Measurements from ENCODE around the gene VPS29. TPM values are rescaled to one million over a fixed set of nuclear protein-coding genes. Genes with fewer than 3 reads are reported as not detected.

VPS29 gene
- total and polyA plus RNA-seq, 2 donors (not counting 1 experiment from before 2014, with no cell fraction given), result 115 to 118 TPM

DNA sequence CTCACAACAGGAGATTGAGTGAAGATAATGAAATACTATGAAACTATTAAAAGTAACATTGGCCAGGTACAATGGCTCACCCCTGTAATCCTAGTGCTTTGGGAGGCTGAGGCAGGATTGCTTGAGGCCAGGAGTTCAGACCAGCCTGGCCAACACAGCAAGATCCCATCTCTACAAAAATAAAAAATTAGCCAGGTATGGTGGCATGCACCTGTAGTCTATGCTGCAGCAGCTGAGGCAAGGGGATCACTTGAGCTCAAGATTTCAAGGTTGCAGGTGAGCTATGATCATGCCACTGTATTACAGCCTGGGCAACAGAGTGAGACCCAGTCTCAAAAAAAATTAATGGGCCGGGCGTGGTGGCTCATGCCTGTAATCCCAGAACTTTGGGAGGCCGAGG, 15.1 kb upstream of the VPS29 start:
- Histone ChIP-seq H4K20me1 (ENCODE audit: control insufficient read depth, insufficient read depth, low read length, poor library complexity, severe bottlenecking) (no peaks in the 10 kb centered on the region), H3K36me3 (replicated peaks in 1 of 2; ENCODE audit: control extremely low read depth in 1 of 2, control insufficient read depth in 1 of 2, extremely low read depth in 1 of 2, insufficient read depth in 2 of 2, low read length in 1 of 2) (no peaks in the 10 kb centered on the region), H3K4me1 (ENCODE audit: control insufficient read depth in 2 of 2, insufficient read depth in 2 of 2, low read length in 2 of 2) (no peaks in the 10 kb centered on the region), H3K4me2 (replicated peaks; ENCODE audit: low read depth, low read length, poor library complexity, severe bottlenecking) (no peak overlapping the region), H3K27ac (ENCODE audit: low read length in 2 of 2) (no peak overlapping the region), H2AFZ (ENCODE audit: insufficient read depth, low read depth, low read length, poor library complexity, severe bottlenecking) (no peak overlapping the region), H3K27me3 (replicated peaks in 1 of 4; ENCODE audit: control extremely low read depth in 1 of 4, control insufficient read depth in 3 of 4, insufficient read depth in 4 of 4, low read length in 3 of 4) (no peaks in the 10 kb centered on the region), H3K4me3 (ENCODE audit: control extremely low read depth in 1 of 5, extremely low read depth in 1 of 5, insufficient read depth in 1 of 5, low read depth in 2 of 5, low read length in 4 of 5) (no peak overlapping the region), H3K9me3 (ENCODE audit: control extremely low read depth in 1 of 3, control insufficient read depth in 2 of 3, insufficient read depth in 1 of 3, low read length in 2 of 3) (no peaks in the 10 kb centered on the region), H3K9ac (ENCODE audit: low read length) (no peak overlapping the region), H3K79me2 (ENCODE audit: control insufficient read depth, insufficient read depth, low read length) (no peaks in the 10 kb centered on the region)
- no peak for TF ChIP-seq EZH2 (IDR thresholded peaks at IDR 0.05; ENCODE audit: borderline replicate concordance, insufficient read depth, low read depth, low read length, poor library complexity, severe bottlenecking)
- TF ChIP-seq, protein P1, sequence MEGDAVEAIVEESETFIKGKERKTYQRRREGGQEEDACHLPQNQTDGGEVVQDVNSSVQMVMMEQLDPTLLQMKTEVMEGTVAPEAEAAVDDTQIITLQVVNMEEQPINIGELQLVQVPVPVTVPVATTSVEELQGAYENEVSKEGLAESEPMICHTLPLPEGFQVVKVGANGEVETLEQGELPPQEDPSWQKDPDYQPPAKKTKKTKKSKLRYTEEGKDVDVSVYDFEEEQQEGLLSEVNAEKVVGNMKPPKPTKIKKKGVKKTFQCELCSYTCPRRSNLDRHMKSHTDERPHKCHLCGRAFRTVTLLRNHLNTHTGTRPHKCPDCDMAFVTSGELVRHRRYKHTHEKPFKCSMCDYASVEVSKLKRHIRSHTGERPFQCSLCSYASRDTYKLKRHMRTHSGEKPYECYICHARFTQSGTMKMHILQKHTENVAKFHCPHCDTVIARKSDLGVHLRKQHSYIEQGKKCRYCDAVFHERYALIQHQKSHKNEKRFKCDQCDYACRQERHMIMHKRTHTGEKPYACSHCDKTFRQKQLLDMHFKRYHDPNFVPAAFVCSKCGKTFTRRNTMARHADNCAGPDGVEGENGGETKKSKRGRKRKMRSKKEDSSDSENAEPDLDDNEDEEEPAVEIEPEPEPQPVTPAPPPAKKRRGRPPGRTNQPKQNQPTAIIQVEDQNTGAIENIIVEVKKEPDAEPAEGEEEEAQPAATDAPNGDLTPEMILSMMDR (IDR thresholded peaks at IDR 0.05), result no peak
- ATAC-seq (ENCODE audit: low read depth), result no peak
- H3K27ac Mint-ChIP-seq, result no peak overlapping the region
- POLR2A ChIA-PET, result no interaction called here
- H3K27me3 Mint-ChIP-seq, result no peaks in the 10 kb centered on the region
- H3K4me3 Mint-ChIP-seq, result no peak overlapping the region
- no peaks in the 10 kb centered on the region for H3K4me1 Mint-ChIP-seq
- H3K9me3 Mint-ChIP-seq (ENCODE audit: insufficient read depth), result no peaks in the 10 kb centered on the region
- CTCF ChIA-PET, result interaction anchor here (8.2 kb wide), 1 partner anchor 83 kb away, joined by 138 read pairs; no protein-coding TSS in a partner anchor
- no peak for DNase-seq
- 96% methylated on average over 3 of the region's 3 CpGs for WGBS (ENCODE audit: insufficient coverage)
- intact Hi-C loops (cut with micrococcal nuclease), result no loop called here

DNA sequence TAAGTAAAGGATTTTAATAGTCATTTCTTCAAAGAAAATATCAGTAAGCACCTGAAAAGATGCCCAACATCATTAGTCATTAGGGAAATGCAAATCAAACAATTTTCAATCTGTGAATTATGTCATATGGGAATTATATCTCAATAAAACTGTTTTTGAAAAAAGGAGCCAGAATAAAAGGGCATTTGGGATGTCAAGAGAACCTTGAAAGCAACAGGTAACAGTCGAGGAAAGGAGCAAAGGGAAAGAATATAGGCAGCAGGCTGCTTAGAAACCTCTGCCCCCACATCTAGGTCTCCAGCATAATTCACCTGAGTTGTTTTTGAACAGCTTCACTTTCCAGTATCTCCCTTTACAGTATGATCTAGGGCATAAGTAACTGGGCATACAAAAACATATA, 12.5 kb upstream of the VPS29 start:
- Mint-ChIP-seq H3K4me1 (no peaks in the 10 kb centered on the region), H3K27me3 (no peaks in the 10 kb centered on the region), H3K9me3 (ENCODE audit: insufficient read depth) (no peaks in the 10 kb centered on the region), H3K4me3 (no peak overlapping the region), H3K27ac (no peak overlapping the region)
- no peaks in the 10 kb centered on the region for H4K20me1 ChIP-seq (ENCODE audit: control insufficient read depth, insufficient read depth, low read length, poor library complexity, severe bottlenecking)
- H3K79me2 ChIP-seq (ENCODE audit: control insufficient read depth, insufficient read depth, low read length), result no peaks in the 10 kb centered on the region
- no peaks in the 10 kb centered on the region for H3K4me1 ChIP-seq (ENCODE audit: control insufficient read depth in 2 of 2, insufficient read depth in 2 of 2, low read length in 2 of 2)
- no peak overlapping the region for H3K27ac ChIP-seq (ENCODE audit: low read length in 2 of 2)
- ATAC-seq (ENCODE audit: low read depth), result no peak
- no peak overlapping the region for H3K9ac ChIP-seq (ENCODE audit: low read length)
- H3K4me2 ChIP-seq (replicated peaks; ENCODE audit: low read depth, low read length, poor library complexity, severe bottlenecking), result no peak overlapping the region
- TF ChIP-seq, protein P1 (IDR thresholded peaks at IDR 0.05), result no peak
- no peak for TF ChIP-seq EZH2 (IDR thresholded peaks at IDR 0.05; ENCODE audit: borderline replicate concordance, insufficient read depth, low read depth, low read length, poor library complexity, severe bottlenecking)
- WGBS (ENCODE audit: insufficient coverage), result no CpG with 5 or more reads among the region's 1 CpG
- no peaks in the 10 kb centered on the region for H3K36me3 ChIP-seq (replicated peaks in 1 of 2; ENCODE audit: control extremely low read depth in 1 of 2, control insufficient read depth in 1 of 2, extremely low read depth in 1 of 2, insufficient read depth in 2 of 2, low read length in 1 of 2)
- H3K27me3 ChIP-seq (replicated peaks in 1 of 4; ENCODE audit: control extremely low read depth in 1 of 4, control insufficient read depth in 3 of 4, insufficient read depth in 4 of 4, low read length in 3 of 4), result no peaks in the 10 kb centered on the region
- ChIA-PET POLR2A (no interaction called here), CTCF (interaction anchor here (0.6 to 8.2 kb wide), 10 partner anchors 19 to 368 kb away, joined by 3 to 138 read pairs (median 4); partner anchors contain the start of gene ARPC3)
- H2AFZ ChIP-seq (ENCODE audit: insufficient read depth, low read depth, low read length, poor library complexity, severe bottlenecking), result no peak overlapping the region
- no peak overlapping the region for H3K4me3 ChIP-seq (ENCODE audit: control extremely low read depth in 1 of 5, extremely low read depth in 1 of 5, insufficient read depth in 1 of 5, low read depth in 2 of 5, low read length in 4 of 5)
- no peak for DNase-seq
- intact Hi-C loops (cut with micrococcal nuclease), result no loop called here
- H3K9me3 ChIP-seq (ENCODE audit: control extremely low read depth in 1 of 3, control insufficient read depth in 2 of 3, insufficient read depth in 1 of 3, low read length in 2 of 3), result no peaks in the 10 kb centered on the region

Data from B cell (primary cell).